ENCODE results near the gene HHIPL1.

HHIPL1 gene

GRCh38 chr14:99708449-99708848, 63.5 kb downstream of the HHIPL1 start:
- no peak for DNase-seq (ENCODE audit: low read depth in 2 of 3, low spot score in 1 of 3)

GRCh38 chr14:99713972-99714371, 69.0 kb downstream of the HHIPL1 start:
- DNase-seq (ENCODE audit: low read depth in 2 of 3, low spot score in 1 of 3), result no peak

- no peak for DNase-seq (ENCODE audit: low read depth in 2 of 3, low spot score in 1 of 3)
These were observed 70.5 kb downstream of the HHIPL1 start for GRCh38 chr14:99715266-99716000.

GRCh38 chr14:99716091-99716849, 71.3 kb downstream of the HHIPL1 start:
- DNase-seq (ENCODE audit: low read depth in 2 of 3, low spot score in 1 of 3), result no peak

GRCh38 chr14:99716850-99717681, 72.1 kb downstream of the HHIPL1 start:
- no peak for DNase-seq (ENCODE audit: low read depth in 2 of 3, low spot score in 1 of 3)

GRCh38 chr14:99717682-99718013, 72.7 kb downstream of the HHIPL1 start:
- DNase-seq (ENCODE audit: low read depth in 2 of 3, low spot score in 1 of 3), result no peak

GRCh38 chr14:99718031-99718810, 73.3 kb downstream of the HHIPL1 start:
- DNase-seq (ENCODE audit: low read depth in 2 of 3, low spot score in 1 of 3), result no peak

- DNase-seq (ENCODE audit: low read depth in 2 of 3, low spot score in 1 of 3), result no peak
These were observed 73.9 kb downstream of the HHIPL1 start for GRCh38 chr14:99718811-99719192.

- no peak for DNase-seq (ENCODE audit: low read depth in 2 of 3, low spot score in 1 of 3)
These were observed 76.2 kb downstream of the HHIPL1 start for GRCh38 chr14:99720941-99721791.

GRCh38 chr14:99721792-99722516, 77.0 kb downstream of the HHIPL1 start:
- DNase-seq (ENCODE audit: low read depth in 2 of 3, low spot score in 1 of 3), result no peak

- DNase-seq (ENCODE audit: low read depth in 2 of 3, low spot score in 1 of 3), result no peak
These were observed 77.8 kb downstream of the HHIPL1 start for GRCh38 chr14:99722741-99723140.

GRCh38 chr14:99724196-99724891, 79.4 kb downstream of the HHIPL1 start:
- DNase-seq (ENCODE audit: low read depth in 2 of 3, low spot score in 1 of 3), result no peak

GRCh38 chr14:99724939-99725773, 80.2 kb downstream of the HHIPL1 start:
- DNase-seq (ENCODE audit: low read depth in 2 of 3, low spot score in 1 of 3), result no peak

- no peak for DNase-seq (ENCODE audit: low read depth in 2 of 3, low spot score in 1 of 3)
These were observed 81.0 kb downstream of the HHIPL1 start for GRCh38 chr14:99725774-99726537.

- no peak for DNase-seq (ENCODE audit: low read depth in 2 of 3, low spot score in 1 of 3)
These were observed 81.7 kb downstream of the HHIPL1 start for GRCh38 chr14:99726538-99727095.

GRCh38 chr14:99727096-99727870, 82.4 kb downstream of the HHIPL1 start:
- no peak for DNase-seq (ENCODE audit: low read depth in 2 of 3, low spot score in 1 of 3)

Data from stimulated activated CD4-positive, alpha-beta T cell treated with anti-CD3 and anti-CD28 coated beads, Interleukin-12 subunit alpha, Interleukin-12 subunit beta, amount 100 ng/mL, for 48 hours (primary cell).